ENCODE measurements around the gene SLC44A5.
A peak's percentile ranks its signal among the peaks of the same experiment; 100 is the strongest.
"Not testable (repeated sequence)": the region's sequence is repeated elsewhere in the genome, so short reads cannot be mapped to it uniquely, and the experiment has no call there.

The SLC44A5 gene

DNA sequence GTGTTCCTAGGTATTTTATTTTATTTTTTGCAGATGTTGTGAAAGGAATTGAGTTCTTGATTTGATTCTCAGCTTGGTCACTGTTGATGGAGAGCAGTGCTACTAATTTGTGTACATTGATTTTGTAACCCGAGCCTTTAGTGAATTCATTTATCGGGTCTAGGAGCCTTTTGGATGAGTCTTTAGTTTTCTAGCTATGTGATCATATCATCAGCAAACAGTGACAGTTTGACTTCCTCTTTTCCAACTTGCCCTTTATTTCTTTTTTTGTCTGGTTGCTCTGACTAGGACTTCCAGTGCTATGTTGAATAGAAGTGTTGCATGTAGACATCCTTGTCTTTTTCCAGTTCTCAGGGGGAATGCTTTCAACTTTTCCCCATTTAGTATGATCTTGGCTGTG lies 337.8 kb downstream of the SLC44A5 start:
- DNase-seq (ENCODE audit: low spot score): no peak

GRCh38 chr1:75265792-75266191 lies 345.1 kb downstream of the SLC44A5 start:
- peak; percentile 24 for DNase-seq (ENCODE audit: low spot score)

GRCh38 chr1:75264112-75264511 lies 346.8 kb downstream of the SLC44A5 start:
- DNase-seq (ENCODE audit: low spot score): no peak

- DNase-seq (ENCODE audit: low spot score): not testable (repeated sequence)
Observed at GRCh38 chr1:75263616-75264015, 347.3 kb downstream of the SLC44A5 start.

- not testable (repeated sequence) for DNase-seq (ENCODE audit: low spot score)
Observed at GRCh38 chr1:75261946-75262345, 349.0 kb downstream of the SLC44A5 start.

DNA sequence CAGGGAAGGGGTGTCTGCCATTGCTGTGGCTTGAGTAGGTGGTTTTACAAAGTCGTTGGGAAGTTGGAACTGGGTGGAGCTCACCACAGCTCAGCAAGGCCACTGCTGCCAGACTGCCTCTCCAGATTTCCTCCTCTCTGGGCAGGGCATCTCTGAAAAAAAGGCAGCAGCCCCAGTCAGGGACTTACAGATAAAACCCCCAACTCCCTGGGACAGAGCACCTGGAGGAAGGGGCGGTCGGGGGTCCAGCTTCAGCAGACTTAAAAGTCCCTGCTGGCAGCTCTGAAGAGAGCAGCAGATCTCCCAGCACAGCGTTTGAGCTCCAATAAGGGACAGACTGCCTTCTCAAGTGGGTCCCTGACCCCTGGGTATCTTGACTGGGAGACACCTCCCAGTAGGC lies 352.6 kb downstream of the SLC44A5 start:
- no peak for DNase-seq (ENCODE audit: low spot score)

- DNase-seq (ENCODE audit: low spot score): no peak
Observed at GRCh38 chr1:75257424-75257823, 353.5 kb downstream of the SLC44A5 start.

DNA sequence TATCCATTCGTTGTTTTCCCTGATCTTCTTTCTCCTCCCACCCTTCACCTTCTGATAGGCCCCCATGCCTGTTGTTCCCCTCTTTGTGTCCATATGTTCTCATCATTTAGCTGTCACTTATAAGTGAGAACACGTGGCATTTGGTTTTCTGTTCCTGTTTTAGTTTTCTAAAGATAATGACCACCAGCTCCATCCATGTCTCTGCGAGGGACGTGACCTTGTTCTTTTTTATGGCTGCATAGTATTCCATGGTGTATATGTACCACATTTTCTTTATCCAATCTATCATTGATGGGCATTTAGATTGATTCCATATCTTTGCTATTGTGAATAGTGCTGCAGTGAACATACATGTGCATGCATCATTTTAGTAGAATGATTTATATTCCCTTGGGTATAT lies 360.8 kb downstream of the SLC44A5 start:
- not testable (repeated sequence) for DNase-seq (ENCODE audit: low spot score)

DNA sequence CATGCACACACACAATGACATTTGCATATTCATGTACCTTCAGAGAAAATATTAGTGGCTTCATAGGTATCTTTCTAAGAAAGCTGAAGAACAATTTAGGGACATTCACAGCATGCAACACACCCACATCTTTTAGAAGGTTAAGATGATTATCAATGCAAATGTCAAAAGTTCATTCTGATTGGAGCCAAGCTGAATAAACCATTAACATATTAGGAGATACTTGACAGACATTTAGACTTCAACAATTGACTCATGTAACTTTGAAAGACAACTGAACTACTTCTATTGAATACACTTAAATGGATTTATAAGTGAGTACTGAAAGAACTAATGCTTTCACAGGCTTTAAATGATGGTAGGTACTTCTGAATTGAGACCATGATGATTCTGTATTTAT lies 365.7 kb downstream of the SLC44A5 start:
- no peak for DNase-seq (ENCODE audit: low spot score)

- no peak for DNase-seq (ENCODE audit: low spot score)
Observed at GRCh38 chr1:75243124-75243523, 367.8 kb downstream of the SLC44A5 start.

GRCh38 chr1:75237316-75237715 lies 373.6 kb downstream of the SLC44A5 start:
- no peak for DNase-seq (ENCODE audit: low spot score)

GRCh38 chr1:75234562-75234961 lies 376.4 kb downstream of the SLC44A5 start:
- DNase-seq (ENCODE audit: low spot score): no peak

- peak; percentile 14 for DNase-seq (ENCODE audit: low spot score)
Observed at GRCh38 chr1:75233302-75233929, 377.5 kb downstream of the SLC44A5 start.

DNA sequence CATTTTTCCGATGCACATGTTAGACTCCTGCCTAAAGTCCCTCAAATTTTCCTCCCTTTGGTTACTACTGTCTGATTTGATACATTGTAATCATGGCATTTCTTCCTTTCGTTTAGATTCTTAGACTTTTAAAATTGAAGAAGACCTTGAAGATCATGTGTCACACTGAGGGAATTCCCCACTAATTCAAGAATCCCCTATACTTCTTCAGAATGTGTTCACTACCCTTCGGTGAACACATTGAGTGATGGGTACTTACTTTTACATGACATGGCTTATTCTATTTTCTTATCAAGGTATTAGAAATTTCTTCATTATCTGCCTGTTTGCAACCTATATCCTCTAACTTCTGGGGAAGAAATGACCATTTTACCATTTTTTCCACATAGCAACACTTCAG lies 390.8 kb downstream of the SLC44A5 start:
- no peak for DNase-seq (ENCODE audit: low spot score)

DNA sequence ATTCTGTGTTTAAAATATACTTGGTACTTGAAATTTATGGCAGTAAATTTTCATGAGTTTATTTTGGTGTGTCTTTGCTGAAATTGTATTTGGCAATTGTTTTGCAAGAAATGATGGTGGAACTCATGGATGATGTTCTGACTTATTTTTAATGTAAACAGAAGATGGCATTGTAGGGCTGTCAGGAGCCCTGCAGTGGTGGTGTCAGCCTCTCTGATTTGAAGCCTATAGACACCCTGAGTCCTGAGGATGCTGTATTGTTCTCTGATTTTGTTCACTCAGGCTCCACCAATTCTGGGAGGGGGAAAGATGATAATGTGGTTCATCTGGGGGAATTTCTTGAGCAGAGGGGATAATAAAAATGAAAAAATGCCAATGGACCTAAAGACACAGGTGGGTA lies 396.9 kb downstream of the SLC44A5 start:
- DNase-seq (ENCODE audit: low spot score): no peak

DNA sequence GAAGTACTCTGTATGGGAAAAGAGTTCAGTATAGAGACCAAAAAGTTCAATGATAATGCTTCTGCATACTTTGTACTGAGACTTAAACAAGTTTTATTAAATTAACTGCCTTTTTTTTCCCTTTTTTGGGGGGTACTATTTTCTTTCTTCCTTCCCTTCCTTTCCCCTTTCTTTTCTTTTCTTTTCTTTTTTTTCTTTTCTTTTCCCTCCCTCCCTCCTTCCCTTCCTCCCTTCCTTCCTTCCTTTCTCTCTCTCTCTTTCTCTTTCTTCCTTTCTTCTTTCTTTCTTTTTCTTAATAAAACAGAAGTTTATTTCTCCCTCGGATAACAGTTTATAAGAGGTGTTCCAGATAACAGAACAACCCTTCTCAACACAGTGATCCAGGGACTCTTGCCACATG lies 399.3 kb downstream of the SLC44A5 start:
- DNase-seq (ENCODE audit: low spot score): no peak

DNA sequence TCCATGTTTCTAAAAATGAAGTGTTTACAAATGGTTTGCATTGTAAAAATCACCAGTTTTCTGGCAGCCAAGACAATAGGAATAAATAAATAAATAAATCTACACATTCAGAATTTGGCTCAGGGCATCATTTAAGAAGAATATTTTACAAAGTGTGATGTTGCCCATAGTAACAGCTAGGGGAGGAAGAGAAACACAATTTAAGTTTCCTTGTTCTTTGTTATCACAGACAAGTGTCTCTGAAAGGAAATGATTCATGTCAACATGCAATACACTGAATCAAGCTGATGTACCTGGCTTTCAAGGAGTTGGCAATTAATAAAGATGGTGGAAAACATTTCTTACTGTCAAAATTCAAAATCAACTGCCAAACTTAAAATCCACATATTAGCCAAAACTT lies 402.1 kb downstream of the SLC44A5 start:
- DNase-seq (ENCODE audit: low spot score): no peak

GRCh38 chr1:75203415-75204277 lies 407.3 kb downstream of the SLC44A5 start:
- DNase-seq (ENCODE audit: low spot score): peak; percentile 67

DNA sequence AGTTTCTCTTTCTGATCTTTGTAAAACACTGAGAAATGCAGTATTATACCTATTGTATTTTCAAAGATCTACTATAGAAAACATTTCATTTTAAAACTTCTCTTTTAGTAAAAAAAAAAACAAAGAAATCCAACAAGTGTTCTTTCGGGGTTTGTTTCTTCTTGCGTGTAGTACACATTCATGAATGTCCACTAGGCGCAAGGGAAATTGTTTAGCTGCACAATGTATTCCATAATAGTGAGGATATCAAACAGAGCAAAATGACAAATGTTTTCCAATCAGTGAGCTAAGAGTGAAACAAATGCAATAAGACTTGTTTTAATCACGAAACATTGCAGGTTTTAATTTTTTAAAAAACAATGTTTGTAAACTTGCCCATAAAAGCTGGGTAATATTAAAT lies 408.2 kb downstream of the SLC44A5 start:
- no peak for DNase-seq (ENCODE audit: low spot score)

- no peak for DNase-seq (ENCODE audit: low spot score)
Observed at GRCh38 chr1:75198761-75199160, 412.2 kb downstream of the SLC44A5 start.

DNA sequence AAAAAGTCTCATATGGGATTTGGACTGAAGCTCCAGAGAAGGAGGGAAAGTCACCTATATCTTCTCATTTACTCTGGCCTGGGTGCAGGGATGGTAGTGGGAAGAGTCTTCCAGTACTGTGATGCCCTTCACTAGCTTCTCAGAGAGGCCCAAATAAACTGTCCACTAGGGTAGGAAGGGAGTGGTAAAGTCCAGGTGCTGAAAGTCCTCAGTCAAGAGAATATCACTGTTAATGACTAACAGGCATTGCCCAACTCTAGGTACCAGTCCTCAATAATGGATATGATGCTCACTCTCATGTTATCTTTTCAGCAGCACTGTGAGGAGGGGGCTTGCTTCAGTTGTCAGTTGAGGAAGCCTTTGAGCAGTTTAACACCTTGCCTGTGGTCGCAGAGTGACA lies 412.8 kb downstream of the SLC44A5 start:
- no peak for DNase-seq (ENCODE audit: low spot score)

GRCh38 chr1:75188892-75189291 lies 422.0 kb downstream of the SLC44A5 start:
- no peak for DNase-seq (ENCODE audit: low spot score)

DNA sequence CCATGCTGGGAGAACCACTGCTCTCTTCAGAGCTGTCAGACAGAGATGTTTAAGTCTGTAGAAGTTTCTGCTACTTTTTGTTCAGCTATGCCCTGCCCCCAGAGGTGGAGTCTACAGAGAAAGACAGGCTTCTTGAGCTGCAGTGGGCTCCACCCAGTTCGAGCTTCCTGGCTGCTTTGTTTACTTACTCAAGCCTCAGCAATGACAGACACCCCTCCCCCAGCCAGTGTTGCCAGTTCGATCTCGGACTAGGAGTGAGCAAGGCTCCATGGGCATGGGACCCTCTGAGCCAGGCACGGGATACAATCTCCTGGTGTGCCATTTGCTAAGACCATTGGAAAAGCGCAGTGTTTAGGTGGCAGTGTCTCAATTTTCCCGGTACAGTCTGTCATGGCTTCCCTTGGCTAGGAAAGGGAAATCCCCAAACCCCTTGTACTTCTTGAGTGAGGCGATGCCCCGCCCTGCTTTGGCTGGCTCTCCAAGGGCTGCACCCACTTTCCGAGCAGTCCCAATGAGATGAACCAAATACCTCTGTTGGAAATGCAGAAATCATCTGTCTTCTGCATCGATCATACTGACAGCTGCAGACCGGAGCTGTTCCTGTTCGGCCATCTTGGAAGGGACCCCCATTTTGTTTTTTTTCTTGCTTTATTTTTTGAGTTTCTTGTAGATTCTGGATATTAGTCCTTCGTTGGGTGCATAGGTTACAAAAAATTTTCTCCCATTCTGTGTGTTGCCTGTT lies 429.5 kb downstream of the SLC44A5 start:
- not testable (repeated sequence) for DNase-seq (ENCODE audit: low spot score)
